ENCODE data around the gene DRICH1.
"Not testable (repeated sequence)": the region's sequence is repeated elsewhere in the genome, so short reads cannot be mapped to it uniquely, and the experiment has no call there.

DRICH1 gene

DNA sequence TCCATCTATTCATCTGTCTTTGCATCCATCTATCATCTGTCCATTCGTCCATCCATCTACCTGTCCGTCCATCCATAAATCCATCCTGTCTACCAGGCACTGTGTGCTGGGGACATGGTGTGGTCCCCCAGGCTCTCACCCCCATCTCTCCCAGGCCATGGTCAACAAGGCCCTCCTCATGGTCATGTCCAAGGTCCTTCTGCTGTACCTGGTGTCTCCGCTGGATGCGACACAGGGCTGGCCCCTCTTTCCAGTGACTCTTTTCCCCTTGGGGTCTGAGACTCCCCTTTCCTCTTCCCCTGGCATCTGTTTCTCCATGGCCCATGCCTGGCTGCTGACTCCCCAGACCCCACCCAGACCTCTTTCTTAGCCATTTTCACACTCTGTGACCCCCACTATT lies 56.5 kb downstream of the DRICH1 start:
- no peak for DNase-seq (ENCODE audit: low read depth)
- H3K4me3 ChIP-seq (ENCODE audit: low read depth, low read length) = no peak overlapping the region
- TF ChIP-seq, protein P1, sequence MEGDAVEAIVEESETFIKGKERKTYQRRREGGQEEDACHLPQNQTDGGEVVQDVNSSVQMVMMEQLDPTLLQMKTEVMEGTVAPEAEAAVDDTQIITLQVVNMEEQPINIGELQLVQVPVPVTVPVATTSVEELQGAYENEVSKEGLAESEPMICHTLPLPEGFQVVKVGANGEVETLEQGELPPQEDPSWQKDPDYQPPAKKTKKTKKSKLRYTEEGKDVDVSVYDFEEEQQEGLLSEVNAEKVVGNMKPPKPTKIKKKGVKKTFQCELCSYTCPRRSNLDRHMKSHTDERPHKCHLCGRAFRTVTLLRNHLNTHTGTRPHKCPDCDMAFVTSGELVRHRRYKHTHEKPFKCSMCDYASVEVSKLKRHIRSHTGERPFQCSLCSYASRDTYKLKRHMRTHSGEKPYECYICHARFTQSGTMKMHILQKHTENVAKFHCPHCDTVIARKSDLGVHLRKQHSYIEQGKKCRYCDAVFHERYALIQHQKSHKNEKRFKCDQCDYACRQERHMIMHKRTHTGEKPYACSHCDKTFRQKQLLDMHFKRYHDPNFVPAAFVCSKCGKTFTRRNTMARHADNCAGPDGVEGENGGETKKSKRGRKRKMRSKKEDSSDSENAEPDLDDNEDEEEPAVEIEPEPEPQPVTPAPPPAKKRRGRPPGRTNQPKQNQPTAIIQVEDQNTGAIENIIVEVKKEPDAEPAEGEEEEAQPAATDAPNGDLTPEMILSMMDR (IDR thresholded peaks at IDR 0.05; ENCODE audit: insufficient read depth, low read depth, low read length, missing control alignments) = no peak

DNA sequence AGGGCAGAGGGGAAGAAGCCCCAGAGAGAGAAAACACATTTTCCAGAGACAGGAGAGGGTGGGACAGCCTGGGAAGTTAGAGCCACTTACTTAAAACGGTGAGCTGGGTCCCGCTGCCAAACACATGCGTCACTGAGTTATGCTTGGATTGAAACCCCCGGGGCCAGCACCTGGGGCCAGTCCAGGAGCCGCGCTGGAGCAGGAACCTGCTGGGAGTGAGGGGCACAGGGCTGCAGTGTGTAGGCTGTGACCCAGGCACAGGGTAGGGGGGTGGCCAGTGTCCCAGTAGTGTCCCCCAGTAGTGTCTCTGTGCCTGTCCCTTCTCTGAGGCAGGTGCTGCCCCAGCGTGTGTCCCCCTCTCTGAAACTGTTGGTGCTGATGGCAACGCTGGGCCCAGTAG lies 57.2 kb downstream of the DRICH1 start:
- TF ChIP-seq, protein P1 (IDR thresholded peaks at IDR 0.05; ENCODE audit: insufficient read depth, low read depth, low read length, missing control alignments) = no peak
- DNase-seq (ENCODE audit: low read depth) = no peak

DNA sequence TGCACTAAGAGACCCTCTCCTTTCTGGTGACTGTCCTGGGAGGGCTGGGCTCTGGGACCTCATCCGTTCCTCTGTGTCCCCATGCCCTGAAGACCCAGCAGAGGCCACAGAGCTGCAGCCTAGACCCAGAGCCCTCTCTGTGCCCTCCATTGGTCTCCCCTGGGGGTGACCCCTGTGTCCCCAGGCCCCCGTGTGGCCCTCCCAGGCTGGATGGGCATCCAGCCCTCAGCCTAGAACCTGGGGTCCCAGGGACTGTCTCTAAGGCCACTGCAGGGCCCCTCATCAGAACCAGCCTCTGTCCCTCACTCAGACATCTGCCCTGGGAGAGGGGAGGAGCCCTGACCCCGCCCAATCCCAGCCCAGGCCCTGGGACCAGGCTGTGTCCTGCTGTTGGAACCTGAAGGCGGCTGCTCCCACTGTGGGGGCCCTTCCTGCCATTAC lies 57.7 kb downstream of the DRICH1 start:
- TF ChIP-seq, protein P1 (IDR thresholded peaks at IDR 0.05; ENCODE audit: insufficient read depth, low read depth, low read length, missing control alignments) = no peak
- no peak for DNase-seq (ENCODE audit: low read depth)
- H3K4me3 ChIP-seq (ENCODE audit: low read depth, low read length) = no peak overlapping the region

More for the DNA sequence above, 57.2 kb downstream of the DRICH1 start:
- H3K4me3 ChIP-seq (ENCODE audit: low read depth, low read length) = no peak overlapping the region

DNA sequence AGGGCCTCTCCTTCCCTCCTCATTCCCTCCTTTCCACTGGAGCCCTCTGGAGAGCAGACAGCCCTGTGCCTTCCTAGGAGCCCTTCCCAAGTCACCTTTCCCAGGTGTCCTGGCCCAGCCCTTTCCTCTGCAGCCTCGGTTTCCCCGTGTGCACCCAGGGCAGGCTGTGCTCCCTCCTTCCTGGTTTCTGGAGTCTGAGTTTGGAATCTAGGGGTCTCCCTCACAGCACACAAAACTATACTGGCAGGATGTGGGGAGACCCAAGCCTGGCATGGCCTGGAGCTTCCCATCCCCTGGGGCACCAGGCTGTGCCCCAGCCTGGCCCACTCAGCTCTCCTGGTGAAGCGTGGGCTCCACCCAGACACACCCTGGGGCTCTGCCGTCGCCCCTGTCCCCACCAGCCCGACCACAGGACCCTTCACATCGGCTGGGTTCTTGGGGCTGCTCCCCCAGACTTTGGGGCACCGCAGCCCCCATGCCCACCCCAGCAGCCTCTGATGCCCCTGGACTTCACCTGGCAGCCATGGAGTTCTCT lies 58.4 kb downstream of the DRICH1 start:
- H3K4me3 ChIP-seq (ENCODE audit: low read depth, low read length); DNase-seq (ENCODE audit: low read depth): not testable (repeated sequence)

DNA sequence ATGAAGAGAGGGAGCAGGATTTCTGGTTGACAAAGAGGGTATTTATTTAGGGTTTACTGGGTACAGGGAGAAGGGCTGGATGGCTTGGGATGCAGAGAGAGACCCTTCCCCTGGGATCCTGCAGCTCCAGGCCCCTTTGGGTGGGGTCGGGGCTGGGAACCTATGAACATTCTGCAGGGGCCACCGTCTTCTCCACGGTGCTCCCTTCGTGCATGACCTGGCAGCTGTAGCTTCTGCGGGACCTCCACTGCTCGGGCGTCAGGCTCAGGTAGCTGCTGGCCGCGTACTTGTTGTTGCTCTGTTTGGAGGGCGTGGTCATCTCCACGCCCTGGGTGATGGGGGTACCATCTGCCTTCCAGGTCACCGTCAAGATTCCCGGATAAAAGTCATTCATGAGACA lies 59.0 kb downstream of the DRICH1 start:
- not testable (repeated sequence) for DNase-seq (ENCODE audit: low read depth); H3K4me3 ChIP-seq (ENCODE audit: low read depth, low read length)

DNA sequence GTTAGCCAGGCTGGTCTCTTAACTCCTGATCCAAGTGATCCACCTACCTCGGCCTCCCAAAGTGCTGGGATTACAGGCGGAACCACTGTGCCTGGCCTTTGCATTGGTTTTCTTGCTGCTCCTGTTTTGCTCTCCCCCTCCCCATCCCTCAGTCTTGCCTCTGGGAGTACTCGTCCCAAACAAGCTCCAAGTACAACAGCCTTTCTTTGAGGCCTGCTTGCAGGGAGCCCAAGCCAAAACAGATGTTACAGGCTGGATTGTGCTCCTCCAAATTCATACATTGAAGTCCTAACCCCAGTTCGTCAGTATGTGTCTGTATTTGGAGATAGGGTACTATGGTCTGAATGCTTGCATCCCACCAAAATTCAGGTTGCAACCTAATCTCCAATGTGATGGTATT lies 60.6 kb downstream of the DRICH1 start:
- DNase-seq (ENCODE audit: low read depth) = no peak
- TF ChIP-seq, protein P1 (IDR thresholded peaks at IDR 0.05; ENCODE audit: insufficient read depth, low read depth, low read length, missing control alignments) = no peak
- no peak overlapping the region for H3K4me3 ChIP-seq (ENCODE audit: low read depth, low read length)

DNA sequence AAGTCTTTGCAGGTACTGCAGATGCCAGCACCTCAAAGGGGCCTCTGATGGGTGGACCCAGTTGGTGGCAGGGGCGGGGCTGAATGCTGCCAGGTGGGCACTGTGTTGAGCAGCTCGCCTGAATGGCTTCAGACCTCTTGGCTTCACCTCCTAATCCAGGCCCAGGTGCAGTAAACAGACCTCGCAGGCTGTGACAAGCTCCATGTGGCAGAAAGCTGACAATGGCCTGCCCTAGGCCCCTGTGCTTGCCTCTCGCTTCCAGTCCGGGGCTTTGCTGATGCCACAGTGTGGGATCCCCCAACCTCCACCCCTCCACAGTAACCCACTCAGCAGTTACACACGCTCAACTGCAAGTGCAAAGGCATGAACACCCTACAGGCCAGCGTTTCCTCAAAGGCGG lies 61.4 kb downstream of the DRICH1 start:
- no peak overlapping the region for H3K4me3 ChIP-seq (ENCODE audit: low read depth, low read length)
- TF ChIP-seq, protein P1 (IDR thresholded peaks at IDR 0.05; ENCODE audit: insufficient read depth, low read depth, low read length, missing control alignments) = no peak
- DNase-seq (ENCODE audit: low read depth) = no peak

DNA sequence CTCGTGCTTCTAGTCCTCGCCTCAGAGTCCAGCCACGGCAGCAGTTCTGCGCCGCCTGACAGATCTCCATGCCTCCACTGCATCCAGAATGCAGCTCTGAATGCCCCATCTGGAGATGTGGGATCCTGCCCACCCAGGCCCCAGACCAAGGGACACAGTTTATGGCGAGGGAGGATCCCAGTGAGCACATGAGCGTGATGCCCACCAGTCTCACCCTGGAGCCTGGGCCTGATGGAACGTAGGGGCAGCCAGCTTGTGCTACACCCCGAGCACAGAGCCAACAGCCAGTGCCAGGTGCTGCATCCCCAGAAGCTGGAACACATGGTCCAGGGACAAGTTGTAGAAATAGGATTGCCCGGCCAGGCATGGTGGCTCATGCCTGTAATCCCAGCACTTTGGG lies 62.4 kb downstream of the DRICH1 start:
- DNase-seq (ENCODE audit: low read depth) = no peak
- TF ChIP-seq, protein P1 (IDR thresholded peaks at IDR 0.05; ENCODE audit: insufficient read depth, low read depth, low read length, missing control alignments) = no peak
- no peak overlapping the region for H3K4me3 ChIP-seq (ENCODE audit: low read depth, low read length)
